Endometrium (tissue), 2 donors: ENCODE measurements around the gene IQCB1.
"Not testable (repeated sequence)": the region's sequence is repeated elsewhere in the genome, so short reads cannot be mapped to it uniquely, and the experiment has no call there.

Experiments
- FAIRE-seq: peaks from 2 replicates; lab custom pipeline; 2012; peaks lifted over from hg19 to GRCh38; lab: Jason Lieb, UNC
- donor health status: control.
- donor health status: control.

IQCB1 gene

DNA sequence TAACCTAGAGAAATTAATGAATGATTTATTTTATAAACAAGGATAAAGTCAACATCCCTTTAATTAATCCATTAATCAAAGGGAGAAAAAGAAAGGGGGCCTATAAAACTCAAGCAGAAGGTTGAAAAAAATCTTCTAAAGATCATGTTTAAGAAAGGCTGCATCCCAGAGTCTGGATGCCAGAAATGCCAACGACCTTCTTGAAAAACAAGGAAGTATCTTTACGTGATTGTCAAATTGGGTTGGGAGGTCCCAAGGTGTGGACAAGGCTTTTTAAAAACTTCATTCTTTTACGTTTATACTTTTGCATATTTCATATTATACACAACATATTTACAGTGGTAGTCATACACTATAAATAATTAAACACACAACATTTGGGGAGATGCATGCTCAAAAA, 86.9 kb downstream of the IQCB1 start:
- no peak for FAIRE-seq

- FAIRE-seq = not testable (repeated sequence)
Measured at GRCh38 chr3:121743106-121743505, 91.8 kb downstream of the IQCB1 start.

DNA sequence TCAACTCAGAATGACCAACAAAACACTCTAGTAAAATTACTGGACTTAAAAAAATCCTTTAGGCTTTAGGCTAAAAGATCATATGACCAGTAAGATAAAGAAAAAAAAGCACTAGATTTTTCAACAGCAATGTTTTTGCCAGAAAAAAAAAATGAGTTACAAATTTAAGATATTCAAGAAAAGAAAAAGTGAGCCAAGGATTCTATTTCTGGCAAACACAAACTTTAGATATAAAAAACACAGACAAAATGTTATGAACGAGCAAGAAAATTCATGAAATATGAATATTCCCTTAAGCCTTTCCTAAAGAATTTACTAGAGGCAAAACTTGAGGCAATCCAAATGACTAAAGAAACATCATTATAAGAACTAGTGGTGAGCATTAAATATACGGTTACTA, 94.0 kb downstream of the IQCB1 start:
- FAIRE-seq = no peak

- no peak for FAIRE-seq
Measured at GRCh38 chr3:121739902-121740301, 95.0 kb downstream of the IQCB1 start.

DNA sequence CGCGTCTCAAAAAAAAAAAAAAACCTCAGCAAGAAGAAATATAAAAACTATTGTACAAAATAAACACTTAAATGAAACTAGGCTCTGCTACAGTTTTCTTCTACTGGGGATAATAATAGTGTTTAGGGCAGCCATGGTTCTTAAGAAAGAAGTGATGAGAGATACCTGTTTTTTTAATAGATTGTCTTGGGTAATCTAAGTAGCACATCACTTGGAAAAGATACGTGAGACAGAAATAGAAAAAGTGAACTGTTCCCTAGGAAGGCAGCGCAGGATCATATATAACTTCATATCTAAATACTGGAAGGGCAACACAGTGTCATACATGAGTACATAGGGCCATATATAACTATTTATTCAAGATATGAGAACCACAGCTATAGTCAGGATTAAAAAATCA, 97.2 kb downstream of the IQCB1 start:
- no peak for FAIRE-seq

GRCh38 chr3:121736112-121736511, 98.7 kb downstream of the IQCB1 start:
- FAIRE-seq = no peak

DNA sequence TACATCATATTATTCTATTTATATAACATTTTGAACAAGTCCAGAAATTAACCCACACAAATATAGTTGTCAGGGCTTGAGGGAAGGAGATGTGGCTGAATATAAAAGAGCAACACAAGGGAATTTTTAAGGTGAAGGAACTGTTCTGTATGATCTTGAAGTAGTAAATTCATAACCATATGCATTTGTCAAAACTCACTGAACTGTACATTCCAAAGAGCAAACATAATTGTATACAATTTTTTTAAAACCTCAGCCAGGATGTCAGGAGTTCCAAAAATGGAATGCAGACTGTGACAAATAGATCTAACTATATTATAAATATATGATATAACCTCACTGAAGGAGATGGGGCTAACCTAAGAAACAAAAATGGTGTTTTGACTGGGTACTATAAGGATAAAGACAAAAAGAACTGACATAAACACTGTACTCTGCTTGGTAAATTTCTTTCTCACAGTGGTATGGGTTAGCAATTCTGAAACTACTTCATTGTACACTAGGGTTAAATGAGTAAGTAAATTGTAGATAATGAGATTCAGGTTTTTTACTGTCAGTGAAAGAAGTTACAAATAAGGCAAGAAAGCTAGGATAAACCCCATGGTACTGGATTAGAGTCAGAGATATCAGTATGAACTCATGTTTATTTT, 99.7 kb downstream of the IQCB1 start:
- no peak for FAIRE-seq

DNA sequence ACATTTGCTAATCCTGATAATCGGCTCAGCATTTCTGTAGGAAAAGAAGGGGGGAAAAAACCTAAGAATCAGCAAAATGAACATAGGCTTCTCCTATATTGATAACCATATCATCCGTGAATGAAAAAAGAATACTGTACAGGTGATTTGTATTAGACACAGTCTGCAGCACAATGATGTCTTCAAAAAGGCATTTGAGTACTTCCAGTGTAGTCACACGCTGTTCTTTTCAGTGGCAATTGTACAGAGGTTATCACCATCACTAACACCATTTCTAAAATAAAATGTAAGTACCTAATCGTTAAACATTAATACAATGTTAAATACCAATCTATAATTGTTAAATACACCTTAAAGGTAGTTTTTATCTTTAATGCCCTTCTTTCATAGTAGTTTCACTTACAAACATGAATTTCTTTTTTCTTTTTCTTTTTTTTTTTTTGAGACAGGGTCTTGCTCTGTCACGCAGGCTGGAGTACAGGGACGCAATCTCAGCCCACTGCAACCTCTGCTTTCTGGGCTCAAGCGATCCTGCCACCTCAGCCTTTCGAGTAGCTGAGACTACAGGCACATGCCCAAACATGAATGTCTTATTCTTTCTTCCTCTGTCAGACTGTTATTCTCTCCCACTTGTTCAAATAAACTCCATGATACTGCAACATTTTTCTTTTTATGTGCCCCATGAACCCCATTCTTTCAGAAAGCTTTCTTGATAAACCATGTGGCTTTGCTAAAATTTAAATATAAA, 103.7 kb downstream of the IQCB1 start:
- FAIRE-seq = no peak

DNA sequence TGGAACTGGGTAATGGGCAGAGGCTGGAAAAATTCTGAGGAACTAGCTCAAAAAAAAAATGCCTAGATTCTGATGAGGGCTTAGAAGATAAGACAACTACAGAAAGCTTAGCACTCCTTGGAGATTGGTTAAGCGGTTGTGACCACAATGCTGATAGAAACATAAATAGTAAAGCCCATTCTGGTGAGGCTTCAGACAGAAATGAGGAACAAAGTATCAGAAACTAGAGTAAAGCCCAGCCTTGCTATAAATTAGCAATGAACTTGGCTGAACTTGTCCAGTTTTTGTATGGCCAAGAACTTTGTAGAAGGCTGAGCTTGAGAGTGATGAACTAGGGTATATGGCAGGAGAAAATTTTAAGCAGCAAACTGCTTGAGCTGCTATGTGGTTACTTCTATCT, 110.7 kb downstream of the IQCB1 start:
- no peak for FAIRE-seq

DNA sequence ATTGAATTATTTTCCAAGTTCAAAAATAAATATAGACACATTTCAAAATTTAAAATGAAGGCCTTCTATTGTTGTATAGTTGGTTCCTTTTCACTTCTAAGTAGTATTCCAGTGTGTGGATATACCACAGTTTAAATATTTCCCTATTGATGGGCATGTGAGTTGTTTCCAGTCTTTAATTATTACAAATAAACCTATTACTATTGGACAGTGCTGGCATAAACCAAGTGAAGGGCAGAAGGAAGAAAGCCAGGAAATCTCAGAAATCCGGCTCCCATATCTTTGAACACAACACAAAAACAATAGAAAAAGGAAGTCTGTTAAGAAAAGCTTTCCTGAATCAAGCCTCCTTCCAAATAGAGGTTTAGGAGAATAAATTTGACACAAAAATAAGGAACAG, 111.4 kb downstream of the IQCB1 start:
- FAIRE-seq = no peak

- no peak for FAIRE-seq
Measured at GRCh38 chr3:121722411-121722810, 112.4 kb downstream of the IQCB1 start.

DNA sequence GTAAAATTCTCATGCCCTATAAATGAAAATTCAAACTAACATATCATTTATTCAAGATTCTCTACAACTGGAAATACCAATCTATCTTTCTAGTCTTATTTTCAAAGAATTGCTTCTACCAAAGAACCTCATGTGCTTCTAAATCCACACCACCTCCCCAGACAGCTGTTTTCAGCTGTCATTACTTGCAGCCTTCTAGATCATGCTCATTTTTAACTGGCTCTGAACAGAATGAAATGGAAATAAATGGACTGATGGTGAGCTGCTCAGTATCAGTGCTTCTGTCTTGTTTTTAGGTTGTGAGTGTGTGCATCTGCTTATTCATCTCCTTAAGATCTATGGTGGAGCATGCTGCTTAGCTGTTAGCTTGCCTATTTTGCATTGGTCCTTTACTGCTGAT, 114.7 kb downstream of the IQCB1 start:
- FAIRE-seq = no peak
